ENCODE measurements around the gene CHI3L1.

Gene CHI3L1

GRCh38 chr1:203180611-203181330 lies 5.7 kb downstream of the CHI3L1 start:
- DNase-seq = no peak

- no peak for DNase-seq
These were observed 6.9 kb downstream of the CHI3L1 start for GRCh38 chr1:203179667-203180005.

DNA sequence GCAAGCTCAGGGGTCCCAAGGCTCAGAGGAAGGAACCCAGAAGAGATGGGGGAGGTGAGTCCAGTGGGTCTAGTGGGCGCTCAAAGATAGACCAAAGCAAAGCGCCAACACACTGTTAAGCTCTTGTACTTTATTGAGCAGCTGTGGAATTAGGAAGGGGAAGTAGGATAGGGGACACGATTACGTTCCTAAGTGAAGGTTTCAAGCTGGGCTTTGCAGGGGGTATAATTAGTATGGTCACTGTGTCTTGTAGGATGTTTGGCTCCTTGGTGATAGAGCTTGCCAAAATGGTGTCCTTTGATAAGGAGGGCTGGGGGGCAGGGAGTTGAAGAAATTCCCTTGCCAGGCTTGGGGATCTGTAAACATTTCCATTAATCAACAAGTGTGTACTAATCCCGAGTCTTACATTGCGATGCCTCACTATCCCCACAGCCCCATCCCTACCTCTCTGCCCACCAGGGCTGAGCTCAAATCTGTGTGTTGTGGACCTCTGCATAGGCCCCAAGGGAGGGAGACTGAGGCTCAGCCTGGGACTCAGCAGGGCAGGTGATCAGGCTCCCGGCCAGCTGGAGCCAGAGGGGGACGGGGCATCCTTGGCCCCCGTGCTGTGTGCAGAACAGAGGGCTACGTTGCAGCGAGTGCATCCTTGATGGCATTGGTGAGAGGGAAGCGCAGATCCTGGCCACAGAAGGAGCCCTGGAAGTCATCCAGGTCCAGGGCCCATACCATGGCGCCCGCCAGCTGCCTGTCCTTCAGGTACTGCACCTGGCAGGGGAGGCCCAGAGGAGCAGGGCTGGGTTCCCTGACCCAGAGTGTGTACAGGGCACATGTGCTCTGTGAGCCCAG lies 7.5 kb downstream of the CHI3L1 start:
- DNase-seq = no peak

GRCh38 chr1:203178083-203178482 lies 8.4 kb downstream of the CHI3L1 start:
- DNase-seq = no peak

DNA sequence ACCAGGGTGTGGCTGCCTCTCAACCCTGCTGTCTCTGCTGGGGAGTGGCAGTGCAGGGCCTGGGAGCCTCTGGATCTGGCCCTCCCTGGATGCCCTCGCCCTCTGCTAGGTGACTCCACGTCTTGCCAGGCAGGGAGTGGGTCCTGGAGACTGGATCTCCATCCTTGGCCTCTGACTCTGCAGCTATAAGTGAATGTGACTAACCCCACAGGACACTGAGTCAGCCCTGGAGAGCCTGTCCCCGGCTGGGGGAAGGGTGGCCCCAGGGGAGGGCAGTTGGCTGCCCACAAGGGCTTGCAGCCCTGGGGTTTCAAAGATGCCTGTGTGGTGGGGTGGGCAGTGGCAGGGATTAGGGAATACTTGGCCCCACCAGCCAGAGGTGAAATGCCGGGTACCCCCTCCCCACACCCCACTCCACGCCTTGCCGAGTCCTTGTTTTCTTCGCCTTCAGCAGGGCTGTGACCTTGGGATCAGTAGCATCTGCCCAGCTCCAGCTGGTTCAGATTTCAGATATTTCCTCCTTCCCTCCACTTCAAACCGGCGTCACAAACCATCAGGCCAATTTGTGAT lies 8.9 kb downstream of the CHI3L1 start:
- no peak for DNase-seq

DNA sequence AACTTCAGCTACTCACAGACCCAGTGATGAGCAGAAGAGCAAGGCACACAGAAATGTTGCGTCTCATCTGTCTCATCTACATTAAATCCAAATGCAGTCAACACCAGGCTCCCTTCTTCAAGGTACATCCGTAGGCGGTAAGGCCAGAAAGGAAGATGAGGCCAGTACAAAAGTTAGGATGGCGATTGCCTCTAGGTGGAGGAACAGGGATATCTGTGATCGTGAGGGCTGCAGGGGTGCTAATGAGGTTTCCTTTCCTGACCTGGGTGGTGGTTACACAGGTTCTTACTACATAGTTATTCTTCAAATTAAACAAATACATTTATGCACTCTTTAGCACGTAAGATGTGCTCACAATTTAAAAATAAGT lies 9.5 kb downstream of the CHI3L1 start:
- no peak for DNase-seq

GRCh38 chr1:203176273-203177035 lies 10.1 kb downstream of the CHI3L1 start:
- no peak for DNase-seq

DNA sequence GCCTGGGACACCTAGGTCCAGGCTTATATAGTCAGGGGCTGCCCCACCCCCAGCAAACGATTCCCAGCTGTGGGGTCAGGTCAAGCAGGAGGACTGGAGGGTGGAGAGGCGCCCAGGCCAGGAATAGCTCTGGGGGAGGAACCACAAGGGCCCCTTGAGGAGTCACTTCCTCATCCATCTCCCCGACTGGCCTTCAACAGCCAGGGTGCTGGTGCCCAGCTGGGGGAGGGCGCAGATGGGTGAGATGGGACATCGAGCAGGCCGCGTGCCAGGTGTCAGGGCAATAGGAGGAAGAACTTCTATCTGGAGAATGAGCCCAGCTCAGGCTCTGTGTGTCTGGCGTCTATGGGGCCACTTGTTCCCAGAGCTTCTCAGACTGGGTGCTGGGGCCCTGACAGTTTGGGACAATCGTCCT lies 10.7 kb downstream of the CHI3L1 start:
- no peak for DNase-seq

- no peak for DNase-seq
These were observed 11.2 kb downstream of the CHI3L1 start, which contains the start of gene MYBPH for GRCh38 chr1:203175237-203175826. Gene MYBPH (minus strand): TSS chr1:203175826. CDS start chr1:203175755, 71 bp downstream.

DNA sequence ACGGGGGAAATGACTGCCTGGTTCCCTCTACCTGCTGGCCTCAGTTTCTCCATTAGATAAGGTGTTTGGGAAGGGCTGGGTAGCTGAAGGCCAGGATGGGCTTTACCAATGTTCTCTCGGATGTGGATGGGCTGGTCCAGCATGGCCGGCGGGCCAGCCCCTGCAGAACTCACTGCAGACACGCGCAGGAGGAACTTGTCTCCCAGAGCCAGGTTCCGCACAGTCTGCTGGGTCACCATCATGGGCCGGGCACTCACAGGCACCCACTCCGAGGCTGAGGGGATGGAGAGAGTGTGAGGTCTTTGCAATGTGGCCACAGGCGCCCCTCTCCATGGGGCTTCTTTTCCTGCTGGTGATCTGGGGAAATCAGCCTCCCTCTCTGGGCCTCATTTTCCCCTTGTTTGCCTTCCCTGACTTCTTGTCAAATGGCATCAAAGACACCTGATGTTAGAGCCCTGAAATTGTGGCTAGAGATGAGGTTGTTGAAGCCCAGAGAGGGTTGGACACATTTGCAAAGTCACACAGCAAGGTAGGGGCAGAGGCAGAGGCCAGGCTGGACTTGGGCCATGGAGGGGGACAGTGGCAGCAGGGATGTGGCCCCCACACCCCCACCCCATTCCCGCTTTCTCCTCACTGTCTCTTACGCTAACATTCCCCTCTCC lies 12.0 kb downstream of the CHI3L1 start:
- DNase-seq = no peak

GRCh38 chr1:203173566-203173965 lies 12.9 kb downstream of the CHI3L1 start:
- DNase-seq = no peak

DNA sequence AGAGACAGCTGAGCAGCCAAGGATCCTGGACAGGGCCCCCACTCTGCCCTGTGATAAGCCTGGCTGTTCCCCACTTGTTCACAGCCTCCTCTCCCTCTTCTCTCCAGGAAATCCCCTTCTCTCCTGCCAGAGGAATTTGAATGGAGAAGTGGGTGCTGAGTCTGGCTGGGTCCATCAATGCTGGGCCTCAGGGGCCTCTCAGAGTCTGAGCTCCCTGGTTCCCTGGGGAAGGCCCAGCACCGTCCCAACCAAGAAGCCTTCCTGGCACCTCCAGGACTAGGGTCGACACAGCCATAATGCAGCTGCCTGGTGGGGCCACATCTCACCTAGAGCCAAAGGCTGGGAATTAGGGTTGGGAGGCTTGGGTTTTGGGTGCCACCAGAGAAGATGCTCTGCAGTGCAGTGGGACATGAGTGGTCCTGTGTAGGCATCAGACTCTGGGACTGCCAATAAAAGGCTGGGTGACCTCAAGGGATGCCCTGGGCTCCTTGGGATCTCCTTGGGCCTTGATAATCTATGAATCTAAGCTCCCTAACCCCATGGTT lies 13.4 kb downstream of the CHI3L1 start:
- DNase-seq = no peak

DNA sequence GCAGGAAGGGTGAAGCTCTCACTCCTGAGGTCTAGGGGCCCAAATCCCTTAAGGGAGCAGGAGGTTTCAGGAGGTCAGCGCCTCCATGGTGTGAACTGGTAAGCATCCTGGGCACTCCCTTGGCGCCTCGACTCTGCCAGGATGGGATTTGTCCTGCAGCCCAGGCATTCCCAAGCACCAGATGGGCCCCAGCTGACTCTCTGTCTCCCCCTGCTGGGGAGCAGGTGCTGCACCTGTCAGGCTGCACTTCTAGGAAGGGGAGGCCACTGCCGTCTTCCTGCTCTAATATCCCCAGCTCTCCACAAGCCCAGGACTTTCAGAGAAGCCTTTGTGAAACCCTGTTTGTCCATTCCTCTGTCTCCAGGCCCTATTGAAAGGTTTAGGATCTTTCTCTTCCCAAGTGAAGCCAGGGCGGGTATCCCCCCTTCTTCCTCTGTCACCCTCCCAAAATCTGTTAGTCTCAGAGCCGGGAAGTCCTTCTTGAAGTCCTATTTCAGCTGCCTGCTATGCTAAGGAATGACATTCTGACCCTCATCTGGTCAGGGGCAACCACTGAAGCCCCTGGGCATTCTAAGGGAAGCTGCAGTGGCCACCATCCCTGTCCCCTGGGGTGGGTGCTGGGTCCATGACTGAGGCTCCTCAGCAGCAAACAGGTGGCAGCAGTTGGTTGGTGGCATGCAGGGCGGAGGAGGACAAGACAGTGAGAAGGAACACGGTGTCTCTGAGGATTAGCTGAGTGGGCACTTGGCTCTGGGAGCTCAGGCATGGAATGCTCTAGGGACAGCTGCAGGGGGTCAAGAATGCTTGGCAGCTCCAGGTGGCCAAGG lies 14.1 kb downstream of the CHI3L1 start:
- DNase-seq = peak; percentile 33

DNA sequence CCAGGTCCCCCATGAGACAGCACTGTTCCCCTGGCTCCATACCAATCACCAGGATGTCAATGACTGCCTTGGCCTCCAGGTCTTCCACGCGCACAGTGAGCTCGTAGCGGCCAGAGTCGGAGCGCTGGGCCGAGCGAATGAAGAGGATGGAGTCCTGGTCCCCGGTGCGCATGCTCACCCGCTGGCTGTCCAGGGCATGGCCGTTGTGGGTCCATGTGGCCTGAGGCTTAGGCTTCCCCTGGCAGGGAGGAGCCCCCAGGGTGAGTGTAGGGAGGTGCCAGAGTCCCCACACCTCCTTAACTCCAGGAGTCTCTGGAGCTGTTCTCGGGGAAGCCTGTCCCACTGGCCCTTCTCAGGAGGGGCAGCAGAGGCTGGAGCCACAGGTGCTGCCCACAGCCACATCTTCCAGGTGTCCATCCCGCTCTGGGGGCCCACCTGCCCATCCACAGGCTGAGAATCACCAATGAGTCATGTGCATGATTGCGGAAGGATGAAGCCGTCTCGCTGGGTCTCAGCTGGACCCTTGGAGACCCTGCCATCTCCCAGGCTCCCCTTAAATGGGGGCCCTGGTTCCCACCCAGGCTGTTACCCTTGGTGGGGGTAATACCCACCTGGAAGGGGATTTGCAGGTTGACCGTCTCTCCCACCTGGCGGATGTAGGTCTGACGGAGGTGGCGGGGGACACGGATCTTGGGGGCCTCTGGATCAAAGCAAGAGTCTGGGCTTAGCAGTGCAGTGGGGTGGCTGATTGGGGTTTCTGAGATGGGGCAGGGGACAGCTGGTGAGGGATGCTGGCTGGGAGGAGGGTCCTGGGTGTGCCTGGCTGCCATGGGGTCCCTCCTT lies 14.9 kb downstream of the CHI3L1 start:
- DNase-seq = no peak

GRCh38 chr1:203170625-203171330 lies 15.7 kb downstream of the CHI3L1 start:
- DNase-seq = no peak

DNA sequence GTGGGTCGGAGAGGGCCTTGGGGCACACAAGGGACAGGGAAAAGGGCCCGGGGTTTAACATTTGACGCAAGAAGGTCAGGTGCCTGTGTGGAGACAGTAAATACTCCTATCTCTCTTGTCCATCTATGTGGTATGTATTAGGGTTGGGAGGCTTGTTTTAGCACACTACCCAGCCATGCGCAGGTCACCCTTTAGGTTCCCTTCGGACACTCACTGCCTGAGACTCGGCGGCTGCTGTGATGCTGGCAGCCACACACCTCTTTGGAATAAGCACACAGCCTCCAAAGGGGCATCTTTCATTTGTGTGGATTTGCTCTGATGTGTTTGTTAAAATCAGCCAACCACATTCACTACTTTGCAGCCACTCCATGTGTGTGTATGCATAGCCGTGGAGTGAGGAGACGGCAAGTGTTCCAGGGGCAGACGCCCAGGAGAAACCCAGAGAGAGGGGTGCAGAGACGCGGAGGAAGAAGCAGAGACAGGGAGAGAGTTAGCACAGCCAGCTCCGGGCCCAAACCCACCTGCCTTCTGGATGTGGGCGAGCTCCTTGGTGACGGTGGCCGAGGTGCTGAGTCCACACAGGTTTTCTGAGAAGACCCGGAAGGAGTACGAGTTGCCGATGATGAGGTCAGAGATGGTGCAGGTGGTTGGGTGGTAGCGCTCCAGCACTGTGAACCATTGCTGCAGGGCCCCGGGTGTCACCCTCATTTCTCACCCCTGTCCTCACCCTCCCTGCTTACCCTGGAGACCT lies 16.6 kb downstream of the CHI3L1 start:
- no peak for DNase-seq

DNA sequence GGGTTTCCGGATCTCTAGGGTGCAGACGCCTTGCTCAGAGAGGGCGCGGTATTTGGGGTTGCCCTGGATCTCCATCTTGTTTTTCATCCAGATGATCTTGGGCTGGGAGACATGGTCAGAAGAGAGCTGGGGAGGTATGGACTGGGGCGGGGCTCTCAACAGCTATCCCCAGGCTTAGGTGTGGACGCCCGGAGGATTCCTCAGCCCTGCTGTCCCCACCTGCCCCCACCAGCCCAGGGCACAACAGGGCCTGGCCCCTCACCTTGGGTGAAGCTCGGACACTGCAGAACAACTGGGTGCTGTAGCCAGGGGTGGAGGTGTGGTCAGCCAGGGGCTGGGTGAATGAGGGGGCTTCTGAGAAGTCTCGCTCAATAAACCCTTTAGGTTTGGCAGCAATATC lies 17.5 kb downstream of the CHI3L1 start:
- no peak for DNase-seq

DNA sequence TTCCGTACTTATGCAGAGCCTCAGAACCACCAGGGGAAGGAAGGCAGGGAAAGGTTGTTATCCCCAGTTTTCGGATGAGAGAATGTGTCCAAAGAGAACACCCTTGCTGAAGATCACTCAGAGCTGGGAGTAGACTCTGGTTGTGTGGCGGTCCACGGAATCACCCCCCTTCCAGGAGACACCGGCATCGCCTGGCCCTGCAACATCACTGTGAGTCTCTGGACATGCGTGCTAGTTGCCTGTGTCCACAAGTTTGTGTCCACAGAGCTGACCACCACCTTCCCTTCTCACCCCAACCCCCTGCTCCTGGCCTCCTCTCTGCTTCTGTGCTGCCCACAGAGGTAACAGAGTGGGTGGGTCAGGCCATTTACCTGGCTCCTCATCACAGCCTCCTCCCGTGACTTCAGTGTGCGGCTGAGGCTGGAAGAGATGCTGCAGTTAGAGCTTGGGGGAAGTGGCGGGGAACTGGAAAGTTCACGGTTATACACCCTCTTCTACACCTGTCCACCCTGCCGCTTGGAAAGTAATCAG lies 18.2 kb downstream of the CHI3L1 start:
- no peak for DNase-seq

- no peak for DNase-seq
These were observed 18.6 kb downstream of the CHI3L1 start for GRCh38 chr1:203167913-203168200.
